HCT116 (cell line): ENCODE measurements around the gene PTGIS.

ENCODE experiments used
- CTCF ChIP-seq, 3 experiments: fragments of 200-600 bp in 1 of 3; sonication (generic) in 1 of 3; IDR thresholded peaks in 2 of 3; conservative IDR thresholded peaks in 1 of 3; 2 replicates each; pipeline ENCODE4 v1.5.1; 2012 to 2017; ENCODE audit warnings: low read depth in 2 of 3, low read length in 2 of 3, antibody characterized with exemption in 1 of 3, borderline replicate concordance in 1 of 3, control low read depth in 1 of 3, mild to moderate bottlenecking in 1 of 3, mixed read lengths in 1 of 3, mixed run types in 1 of 3, moderate library complexity in 1 of 3; ENCODE audit not compliant: insufficient read depth in 1 of 3
- EZH2 ChIP-seq: fragments of 200-600 bp; sonication (generic); IDR thresholded peaks from 2 replicates; pipeline ENCODE4 v1.6.1; 2017; ENCODE audit warnings: antibody characterized with exemption, mixed run types
- EZH2phosphoT487 ChIP-seq: fragments of 200-600 bp; IDR thresholded peaks from 2 replicates; pipeline ENCODE4 v1.6.1; 2018; ENCODE audit warnings: antibody characterized with exemption, borderline replicate concordance
- MAX ChIP-seq: IDR thresholded peaks from 2 replicates; pipeline ENCODE4 v1.6.1; 2012
- POLR2A ChIP-seq: IDR thresholded peaks from 2 replicates; pipeline ENCODE4 v1.7.0; 2011; ENCODE audit warnings: borderline replicate concordance; ENCODE audit not compliant: insufficient read depth, insufficient read length; ENCODE audit errors: extremely low read depth
- POLR2AphosphoS5 ChIP-seq: IDR thresholded peaks from 2 replicates; pipeline ENCODE4 v1.6.1; 2011; ENCODE audit warnings: mild to moderate bottlenecking, low read depth, low read length, moderate library complexity
- REST ChIP-seq: IDR thresholded peaks from 2 replicates; pipeline ENCODE4 v1.6.1; 2012; ENCODE audit warnings: low read depth
- SIN3A ChIP-seq: IDR thresholded peaks from 2 replicates; pipeline ENCODE4 v1.6.1; 2012; ENCODE audit warnings: low read depth
- YY1 ChIP-seq: IDR thresholded peaks from 2 replicates; pipeline ENCODE4 v1.6.1; 2011; ENCODE audit warnings: low read length, low read depth, moderate library complexity, mild to moderate bottlenecking; ENCODE audit not compliant: insufficient replicate concordance; ENCODE audit errors: extremely low read depth

GRCh38 chr20:49476016-49476355, 92.0 kb downstream of the PTGIS start:
- no peak for TF ChIP-seq POLR2AphosphoS5
- no peak for TF ChIP-seq EZH2phosphoT487
- TF ChIP-seq CTCF (IDR thresholded peaks at IDR 0.05 in 2 of 3, conservative IDR thresholded peaks at IDR 0.05 in 1 of 3; ENCODE audit: borderline replicate concordance in 1 of 3, insufficient read depth in 1 of 3, low read depth in 2 of 3, low read length in 2 of 3): no peak
- TF ChIP-seq YY1: no peak
- no peak for TF ChIP-seq SIN3A
- TF ChIP-seq MAX: no peak
- no peak for TF ChIP-seq REST
- no peak for TF ChIP-seq EZH2
- no peak for TF ChIP-seq POLR2A
